ENCODE data around the gene SENP3.

DNA sequence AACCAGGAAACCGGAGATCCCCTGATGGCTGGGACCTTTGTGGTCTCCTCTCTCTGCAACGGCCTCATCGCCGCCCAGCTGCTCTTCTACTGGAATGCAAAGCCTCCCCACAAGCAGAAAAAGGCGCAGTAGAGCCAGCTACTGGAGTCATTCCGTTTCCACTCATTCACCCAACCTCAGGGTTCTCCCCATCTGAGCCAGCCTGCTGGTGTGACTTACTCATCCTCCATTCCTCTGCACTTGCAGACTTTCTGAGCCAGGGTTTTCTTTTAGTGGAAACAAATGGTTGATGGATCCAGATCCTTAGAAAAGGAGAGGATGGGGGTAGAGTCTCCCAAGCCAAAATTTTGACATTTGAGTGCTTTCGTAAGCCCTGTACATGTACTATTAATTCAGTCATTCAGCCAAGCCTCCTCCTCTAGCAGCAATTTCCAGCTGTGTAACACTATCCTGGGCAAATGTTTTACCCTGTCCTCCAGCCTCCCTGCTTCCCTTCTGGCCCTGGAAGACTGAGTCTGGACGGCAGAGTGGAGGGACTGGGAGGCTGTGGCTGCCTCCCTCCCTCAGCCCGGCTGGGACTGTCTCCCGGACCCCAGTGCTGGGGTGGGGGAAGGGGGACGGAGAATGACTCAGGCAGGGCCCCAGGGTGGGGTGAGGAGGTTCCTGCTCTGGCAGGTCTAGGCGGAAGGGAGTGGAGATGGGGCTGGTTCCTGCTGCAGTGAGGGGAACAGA is 25.9 kb downstream of the SENP3 start:
- TF ChIP-seq, protein P1, sequence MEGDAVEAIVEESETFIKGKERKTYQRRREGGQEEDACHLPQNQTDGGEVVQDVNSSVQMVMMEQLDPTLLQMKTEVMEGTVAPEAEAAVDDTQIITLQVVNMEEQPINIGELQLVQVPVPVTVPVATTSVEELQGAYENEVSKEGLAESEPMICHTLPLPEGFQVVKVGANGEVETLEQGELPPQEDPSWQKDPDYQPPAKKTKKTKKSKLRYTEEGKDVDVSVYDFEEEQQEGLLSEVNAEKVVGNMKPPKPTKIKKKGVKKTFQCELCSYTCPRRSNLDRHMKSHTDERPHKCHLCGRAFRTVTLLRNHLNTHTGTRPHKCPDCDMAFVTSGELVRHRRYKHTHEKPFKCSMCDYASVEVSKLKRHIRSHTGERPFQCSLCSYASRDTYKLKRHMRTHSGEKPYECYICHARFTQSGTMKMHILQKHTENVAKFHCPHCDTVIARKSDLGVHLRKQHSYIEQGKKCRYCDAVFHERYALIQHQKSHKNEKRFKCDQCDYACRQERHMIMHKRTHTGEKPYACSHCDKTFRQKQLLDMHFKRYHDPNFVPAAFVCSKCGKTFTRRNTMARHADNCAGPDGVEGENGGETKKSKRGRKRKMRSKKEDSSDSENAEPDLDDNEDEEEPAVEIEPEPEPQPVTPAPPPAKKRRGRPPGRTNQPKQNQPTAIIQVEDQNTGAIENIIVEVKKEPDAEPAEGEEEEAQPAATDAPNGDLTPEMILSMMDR (IDR thresholded peaks at IDR 0.05) = no peak
- no peak for TF ChIP-seq POLR2A (IDR thresholded peaks at IDR 0.05)

Data from heart left ventricle (tissue), 13 donors.